Measurements from ENCODE around the gene GPR160.
"Not testable (repeated sequence)": the region's sequence is repeated elsewhere in the genome, so short reads cannot be mapped to it uniquely, and the experiment has no call there.

GPR160 gene

DNA sequence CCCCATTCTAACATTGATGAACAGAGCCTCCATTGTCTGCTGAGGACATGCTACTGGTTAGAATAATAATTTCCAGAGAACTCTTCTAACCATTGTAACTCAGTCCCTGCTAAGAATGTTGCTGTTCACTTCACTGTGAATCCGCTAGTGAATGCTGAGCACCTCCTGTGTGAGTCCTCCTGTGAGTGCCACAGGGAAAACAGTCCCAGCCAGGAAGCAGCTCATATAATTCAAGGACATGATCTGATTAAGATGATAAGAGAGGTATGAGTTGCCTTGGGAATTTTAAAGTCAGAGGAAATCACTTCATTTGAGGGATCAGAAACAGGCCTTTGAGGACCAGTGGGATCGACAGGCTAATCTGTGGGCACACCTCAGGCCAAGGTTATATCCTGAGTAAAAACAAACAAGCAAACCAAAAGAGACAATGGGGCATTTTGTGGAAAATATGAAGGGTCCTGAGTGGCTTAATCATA, 33.9 kb upstream of the GPR160 start:
- FAIRE-seq (no peak), DNase-seq (ENCODE audit: insufficient read length) (no peak)
- TF ChIP-seq POLR2A (IDR thresholded peaks at IDR 0.05; ENCODE audit: low read depth, low read length) (no peak), TAF1 (IDR thresholded peaks at IDR 0.05; ENCODE audit: borderline replicate concordance, low read depth, low read length) (no peak), POLR2AphosphoS5 (IDR thresholded peaks at IDR 0.05; ENCODE audit: low read depth, low read length) (no peak)

DNA sequence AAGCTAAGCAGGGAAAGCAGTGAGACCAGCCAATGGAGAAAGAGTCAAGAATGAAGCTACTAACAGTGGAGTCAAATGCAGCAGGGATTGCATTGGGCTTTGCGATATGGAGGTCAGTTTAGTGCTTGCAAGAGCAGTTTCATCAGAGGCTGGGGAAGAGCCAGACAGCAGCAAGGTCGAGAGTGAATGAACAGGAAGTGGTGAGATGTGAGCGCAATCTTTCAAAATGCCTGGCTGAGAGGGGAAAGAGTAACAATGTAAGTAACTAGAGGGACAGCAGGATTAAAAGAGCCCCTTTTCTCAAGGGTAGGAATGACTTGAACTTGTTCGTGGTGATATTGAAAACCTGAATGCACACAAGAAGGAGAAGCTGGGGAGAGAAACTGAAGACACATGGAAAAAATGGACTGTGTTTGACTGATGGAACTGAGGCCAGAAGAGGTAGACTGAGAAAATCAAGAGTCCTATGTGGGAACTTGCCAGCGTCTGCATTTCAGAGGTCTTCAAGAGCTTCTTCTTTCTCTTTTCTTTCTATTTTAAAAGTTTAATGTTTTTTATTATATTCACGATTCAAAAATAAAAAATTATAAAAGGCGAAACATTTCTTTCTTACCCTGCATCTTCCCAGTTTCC, 30.6 kb upstream of the GPR160 start:
- FAIRE-seq = peak; percentile 93
- DNase-seq (ENCODE audit: insufficient read length) = peak; percentile 34
- TF ChIP-seq TAF1 (IDR thresholded peaks at IDR 0.05; ENCODE audit: borderline replicate concordance, low read depth, low read length) (no peak), POLR2A (IDR thresholded peaks at IDR 0.05; ENCODE audit: low read depth, low read length) (no peak), POLR2AphosphoS5 (IDR thresholded peaks at IDR 0.05; ENCODE audit: low read depth, low read length) (no peak)

DNA sequence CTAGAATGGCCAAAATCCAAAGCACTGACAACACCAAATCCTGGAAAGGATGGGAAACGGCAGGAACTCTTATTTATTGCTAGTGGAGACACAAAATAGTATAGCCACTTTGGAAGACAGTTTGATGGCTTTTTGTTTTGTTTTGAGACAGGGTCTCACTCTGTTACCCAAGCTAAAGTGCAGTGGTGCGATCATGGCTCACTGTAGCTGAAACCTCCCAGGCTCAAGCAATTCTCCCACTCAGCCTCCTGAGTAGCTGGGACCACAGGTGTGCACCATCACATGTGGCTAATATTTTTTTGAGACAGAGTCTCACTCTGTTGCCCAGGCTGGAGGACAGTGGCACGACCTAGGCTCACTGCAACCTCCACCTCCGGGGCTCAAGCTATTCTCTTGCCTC, 27.3 kb upstream of the GPR160 start:
- FAIRE-seq (peak; percentile 46), DNase-seq (ENCODE audit: insufficient read length) (no peak)
- TF ChIP-seq POLR2AphosphoS5 (IDR thresholded peaks at IDR 0.05; ENCODE audit: low read depth, low read length) (no peak), POLR2A (IDR thresholded peaks at IDR 0.05; ENCODE audit: low read depth, low read length) (no peak), TAF1 (IDR thresholded peaks at IDR 0.05; ENCODE audit: borderline replicate concordance, low read depth, low read length) (no peak)

DNA sequence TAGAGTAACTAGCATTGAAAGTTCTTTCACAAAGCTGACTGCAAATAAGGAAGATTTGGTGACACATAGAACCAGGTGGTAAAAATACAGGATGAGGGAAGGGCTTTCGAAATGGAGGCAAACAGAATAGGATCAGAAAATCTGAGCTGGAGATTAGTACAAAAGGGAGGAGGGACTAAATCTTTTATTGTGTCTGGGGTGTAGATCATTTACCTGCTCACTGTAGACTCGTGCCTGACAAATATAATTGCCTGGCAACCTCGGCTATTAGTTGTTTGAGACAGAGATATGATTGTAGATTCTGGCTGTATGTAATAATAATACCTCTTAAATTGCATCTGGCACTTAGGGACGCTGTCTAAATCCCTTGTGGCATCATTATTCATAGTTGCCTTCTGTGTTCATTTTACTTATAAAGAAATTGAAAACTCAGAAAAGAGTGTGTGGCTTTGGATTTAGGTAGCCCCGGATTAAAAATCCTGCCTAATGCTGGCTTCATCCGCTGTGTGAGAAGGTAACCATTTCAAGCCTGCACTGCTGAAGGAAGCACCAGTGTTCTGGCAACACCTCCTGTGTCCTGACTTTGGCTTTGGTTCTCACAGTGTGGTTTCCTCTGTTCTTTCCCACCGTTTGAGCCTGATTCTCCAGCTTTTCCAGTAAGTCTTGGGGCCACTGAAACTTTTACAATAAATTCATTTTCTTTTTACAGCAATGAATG, 25.0 kb upstream of the GPR160 start:
- no peak for FAIRE-seq
- TF ChIP-seq POLR2A (IDR thresholded peaks at IDR 0.05; ENCODE audit: low read depth, low read length) (no peak), POLR2AphosphoS5 (IDR thresholded peaks at IDR 0.05; ENCODE audit: low read depth, low read length) (no peak), TAF1 (IDR thresholded peaks at IDR 0.05; ENCODE audit: borderline replicate concordance, low read depth, low read length) (no peak)
- DNase-seq (ENCODE audit: insufficient read length) = no peak

DNA sequence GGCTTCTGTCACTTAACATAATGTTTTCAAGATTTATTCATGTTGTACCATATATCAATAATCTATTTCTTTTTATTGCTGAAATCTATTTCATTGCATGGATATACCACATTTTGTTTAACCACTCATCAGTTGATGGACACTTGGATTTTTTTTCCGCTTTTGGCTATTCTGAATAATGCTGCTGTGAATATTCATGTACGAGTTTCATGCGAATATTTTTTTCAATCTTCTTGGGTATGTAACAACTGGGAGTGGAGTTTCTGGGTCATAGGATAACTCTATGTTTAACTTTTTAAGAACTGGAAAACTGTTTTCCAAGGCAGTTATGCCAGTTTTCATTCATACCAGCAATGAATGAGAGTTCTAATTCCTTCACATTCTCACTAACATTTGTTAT, 21.7 kb upstream of the GPR160 start:
- TF ChIP-seq TAF1 (IDR thresholded peaks at IDR 0.05; ENCODE audit: borderline replicate concordance, low read depth, low read length) (no peak), POLR2A (IDR thresholded peaks at IDR 0.05; ENCODE audit: low read depth, low read length) (no peak), POLR2AphosphoS5 (IDR thresholded peaks at IDR 0.05; ENCODE audit: low read depth, low read length) (no peak)
- DNase-seq (ENCODE audit: insufficient read length) (no peak), FAIRE-seq (no peak)

- DNase-seq (ENCODE audit: insufficient read length); FAIRE-seq: not testable (repeated sequence)
Measured at GRCh38 chr3:170019306-170019705, 18.5 kb upstream of the GPR160 start.

DNA sequence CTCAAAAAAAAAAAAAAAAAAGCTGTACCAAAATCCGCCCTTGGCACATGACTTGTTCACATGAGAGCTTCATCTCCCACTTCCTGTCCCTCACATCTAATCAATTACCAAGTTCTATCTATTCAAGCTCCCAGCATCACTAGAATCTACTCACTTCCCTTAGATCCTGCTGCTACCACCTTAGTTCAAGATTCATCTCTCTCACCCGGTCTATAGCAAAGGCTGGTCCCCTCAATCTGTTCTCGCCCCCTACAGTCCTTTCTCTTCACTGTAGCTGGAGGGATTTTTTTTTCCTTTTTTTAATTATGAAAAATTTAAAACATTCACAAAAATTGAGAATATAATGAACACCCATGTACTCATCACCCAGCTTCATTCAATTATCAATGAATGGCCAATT, 16.7 kb upstream of the GPR160 start:
- FAIRE-seq (no peak), DNase-seq (ENCODE audit: insufficient read length) (no peak)
- no peak for TF ChIP-seq POLR2A (IDR thresholded peaks at IDR 0.05; ENCODE audit: low read depth, low read length)
- no peak for TF ChIP-seq TAF1 (IDR thresholded peaks at IDR 0.05; ENCODE audit: borderline replicate concordance, low read depth, low read length)
- no peak for TF ChIP-seq POLR2AphosphoS5 (IDR thresholded peaks at IDR 0.05; ENCODE audit: low read depth, low read length)

- DNase-seq (ENCODE audit: insufficient read length) (no peak), FAIRE-seq (no peak)
- TF ChIP-seq POLR2AphosphoS5 (IDR thresholded peaks at IDR 0.05; ENCODE audit: low read depth, low read length) (no peak), POLR2A (IDR thresholded peaks at IDR 0.05; ENCODE audit: low read depth, low read length) (no peak), TAF1 (IDR thresholded peaks at IDR 0.05; ENCODE audit: borderline replicate concordance, low read depth, low read length) (no peak)
Measured at GRCh38 chr3:170022336-170022735, 15.5 kb upstream of the GPR160 start.

DNA sequence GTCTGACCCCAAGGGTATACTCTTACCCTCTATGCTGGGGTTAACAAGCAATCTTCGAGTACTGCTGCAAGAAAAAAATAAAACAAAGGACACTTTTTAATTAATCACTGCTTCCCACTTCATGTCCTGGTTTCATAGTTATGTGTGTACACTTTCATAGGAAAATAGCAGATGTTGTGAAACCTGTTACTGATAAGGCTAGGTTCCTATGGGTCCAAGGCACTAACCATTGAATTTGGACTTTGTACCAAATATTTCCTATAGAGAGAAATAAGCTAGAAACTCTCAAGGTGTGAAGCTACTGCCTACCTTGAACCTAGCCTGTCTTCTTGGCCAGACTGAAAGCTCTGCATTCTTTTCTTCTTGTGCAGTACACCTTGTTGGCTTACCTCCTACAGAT, 14.6 kb upstream of the GPR160 start:
- FAIRE-seq (no peak), DNase-seq (ENCODE audit: insufficient read length) (no peak)
- TF ChIP-seq POLR2AphosphoS5 (IDR thresholded peaks at IDR 0.05; ENCODE audit: low read depth, low read length) (no peak), POLR2A (IDR thresholded peaks at IDR 0.05; ENCODE audit: low read depth, low read length) (no peak), TAF1 (IDR thresholded peaks at IDR 0.05; ENCODE audit: borderline replicate concordance, low read depth, low read length) (no peak)

- TF ChIP-seq POLR2A (IDR thresholded peaks at IDR 0.05; ENCODE audit: low read depth, low read length) (no peak), POLR2AphosphoS5 (IDR thresholded peaks at IDR 0.05; ENCODE audit: low read depth, low read length) (no peak), TAF1 (IDR thresholded peaks at IDR 0.05; ENCODE audit: borderline replicate concordance, low read depth, low read length) (no peak)
- FAIRE-seq = no peak
- DNase-seq (ENCODE audit: insufficient read length) = no peak
Measured at GRCh38 chr3:170024581-170024980, 13.2 kb upstream of the GPR160 start.

- no peak for DNase-seq (ENCODE audit: insufficient read length)
- FAIRE-seq = no peak
- TF ChIP-seq POLR2AphosphoS5 (IDR thresholded peaks at IDR 0.05; ENCODE audit: low read depth, low read length) (no peak), POLR2A (IDR thresholded peaks at IDR 0.05; ENCODE audit: low read depth, low read length) (no peak)
Measured at GRCh38 chr3:170027233-170028102, 10.3 kb upstream of the GPR160 start.
